HPDE6-E6E7 (cell line): ENCODE data around the gene SSC5D.
A peak's percentile ranks its signal among the peaks of the same experiment; 100 is the strongest.

Experiments
- DNase-seq: peaks from one replicate; pipeline ENCODE4 v3.0.0; 2011; ENCODE audit warnings: missing footprints; ENCODE audit errors: extremely low spot score

Gene SSC5D

GRCh38 chr19:55536951-55537740 is 48.9 kb downstream of the SSC5D start, which contains the start of gene SBK2:
Gene SBK2 (minus strand): TSS chr19:55537133. CDS start chr19:55536294, 839 bp downstream.
- DNase-seq: no peak

GRCh38 chr19:55537741-55538111 is 49.5 kb downstream of the SSC5D start:
- DNase-seq: no peak

- DNase-seq: no peak
Measured at GRCh38 chr19:55538132-55538531, 49.9 kb downstream of the SSC5D start.

- DNase-seq: no peak
Measured at GRCh38 chr19:55539090-55539984, 51.1 kb downstream of the SSC5D start.

- DNase-seq: no peak
Measured at GRCh38 chr19:55540619-55541018, 52.4 kb downstream of the SSC5D start.

GRCh38 chr19:55541091-55541490 is 52.9 kb downstream of the SSC5D start:
- no peak for DNase-seq

GRCh38 chr19:55542292-55542855 is 54.1 kb downstream of the SSC5D start:
- DNase-seq: no peak

GRCh38 chr19:55543567-55543966 is 55.3 kb downstream of the SSC5D start:
- no peak for DNase-seq

- no peak for DNase-seq
Measured at GRCh38 chr19:55544014-55544413, 55.8 kb downstream of the SSC5D start.

- DNase-seq: no peak
Measured at GRCh38 chr19:55544776-55545439, 56.7 kb downstream of the SSC5D start.

GRCh38 chr19:55545443-55545842 is 57.2 kb downstream of the SSC5D start, which contains the start of gene SBK3:
Gene SBK3 (minus strand): TSS chr19:55545543. CDS start chr19:55545543, 0 bp downstream.
- DNase-seq: no peak

GRCh38 chr19:55546011-55546410 is 57.8 kb downstream of the SSC5D start:
- no peak for DNase-seq

GRCh38 chr19:55546822-55547614 is 58.8 kb downstream of the SSC5D start:
- peak; percentile 38 for DNase-seq

- peak; percentile 60 for DNase-seq
Measured at GRCh38 chr19:55549500-55550320, 61.5 kb downstream of the SSC5D start.

GRCh38 chr19:55550321-55550650 is 62.0 kb downstream of the SSC5D start:
- DNase-seq: no peak

GRCh38 chr19:55552206-55552605 is 64.0 kb downstream of the SSC5D start:
- no peak for DNase-seq

GRCh38 chr19:55552620-55553019 is 64.4 kb downstream of the SSC5D start:
- no peak for DNase-seq

- no peak for DNase-seq
Measured at GRCh38 chr19:55553217-55554182, 65.3 kb downstream of the SSC5D start.

- no peak for DNase-seq
Measured at GRCh38 chr19:55554302-55554701, 66.1 kb downstream of the SSC5D start.
